NCI-H2081 treated with DMSO at 0.1 percent for 48 hours (cell line): Measurements from ENCODE around the gene IL10.

Experiments
- DNase-seq: peaks from one replicate; lab custom pipeline; 2025; lab: John Stamatoyannopoulos, UW

IL10 gene

DNA sequence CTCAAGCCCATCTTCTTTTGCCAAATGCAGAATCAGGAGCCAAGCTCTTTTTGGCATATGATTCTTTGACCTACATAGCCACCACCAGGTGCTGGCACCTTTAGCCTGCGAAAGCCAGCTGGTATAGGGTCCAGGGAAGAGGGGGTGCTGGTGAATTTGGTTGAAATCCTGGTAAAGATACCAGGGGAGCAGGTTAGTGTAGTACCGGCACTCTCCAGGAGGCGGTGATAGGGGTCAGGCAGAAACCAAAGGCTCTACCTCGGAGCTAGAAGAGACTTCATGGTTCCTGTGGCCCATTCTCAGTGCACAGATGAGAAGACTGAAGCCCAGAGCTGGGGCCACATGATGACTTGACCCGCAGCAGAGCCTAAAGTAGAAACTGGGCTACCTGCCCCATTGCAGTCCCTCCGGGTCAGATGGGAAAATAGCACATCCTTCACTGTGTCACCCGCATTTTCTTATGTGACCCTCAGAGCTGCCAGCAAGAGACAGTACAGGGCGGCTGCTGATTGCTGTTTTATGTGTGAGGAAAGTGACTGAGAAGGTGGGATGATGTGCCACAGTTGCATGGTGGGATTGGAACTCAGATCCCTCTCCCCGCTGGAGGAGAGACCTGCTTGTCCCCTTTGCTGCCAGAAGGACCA lies 37.7 kb downstream of the IL10 start:
- no peak for DNase-seq

DNA sequence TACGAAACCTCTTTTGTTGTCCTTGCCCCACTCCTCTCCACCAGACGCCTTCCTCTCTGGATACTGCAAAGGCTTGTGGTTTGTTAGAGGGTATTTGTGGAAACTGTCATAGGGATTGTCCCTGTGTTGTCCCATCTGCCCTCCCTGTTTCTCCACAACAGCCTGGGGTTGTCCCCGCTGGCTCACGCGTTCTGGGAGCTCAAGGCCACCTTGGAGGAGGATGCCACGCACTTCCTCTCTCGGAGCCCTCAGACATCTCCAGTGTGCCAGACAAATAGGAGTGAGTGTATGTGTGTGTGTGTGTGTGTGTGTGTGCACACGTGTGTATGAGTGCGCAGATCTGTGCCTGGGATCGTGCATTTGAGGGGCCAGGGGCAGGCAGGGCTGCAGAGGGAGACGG lies 39.3 kb downstream of the IL10 start:
- DNase-seq: no peak

DNA sequence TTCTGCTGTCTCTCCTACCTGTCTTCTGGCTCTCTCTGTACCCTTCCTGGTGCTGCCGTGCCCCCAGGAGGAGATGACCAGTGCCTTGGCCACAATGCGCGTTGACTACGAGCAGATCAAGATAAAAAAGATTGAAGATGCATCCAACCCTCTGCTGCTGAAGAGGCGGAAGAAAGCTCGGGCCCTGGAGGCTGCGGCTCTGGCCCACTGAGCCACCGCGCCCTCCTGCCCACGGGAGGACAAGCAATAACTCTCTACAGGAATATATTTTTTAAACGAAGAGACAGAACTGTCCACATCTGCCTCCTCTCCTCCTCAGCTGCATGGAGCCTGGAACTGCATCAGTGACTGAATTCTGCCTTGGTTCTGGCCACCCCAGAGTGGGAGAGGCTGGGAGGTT lies 39.8 kb downstream of the IL10 start:
- DNase-seq: no peak

DNA sequence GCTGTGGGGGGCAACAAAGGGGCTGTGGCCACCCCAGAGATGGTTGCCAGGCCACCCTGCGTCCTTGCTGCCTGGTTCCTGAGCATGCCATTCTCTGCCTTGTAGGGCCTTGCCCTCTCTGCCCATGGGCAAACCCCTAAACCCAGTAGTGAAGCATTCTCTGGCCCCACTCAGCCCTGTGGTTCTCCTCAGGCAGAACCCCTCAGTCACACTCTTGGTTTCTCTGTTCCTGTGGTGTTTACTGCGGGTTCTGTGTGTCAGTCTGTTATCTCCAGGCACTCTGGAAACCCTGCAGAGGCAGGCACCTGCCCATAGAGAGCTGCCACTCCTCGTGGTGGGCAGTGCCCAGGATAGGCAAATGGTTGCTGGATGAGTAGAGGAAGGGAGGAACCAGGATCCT lies 42.8 kb downstream of the IL10 start:
- DNase-seq: no peak

DNA sequence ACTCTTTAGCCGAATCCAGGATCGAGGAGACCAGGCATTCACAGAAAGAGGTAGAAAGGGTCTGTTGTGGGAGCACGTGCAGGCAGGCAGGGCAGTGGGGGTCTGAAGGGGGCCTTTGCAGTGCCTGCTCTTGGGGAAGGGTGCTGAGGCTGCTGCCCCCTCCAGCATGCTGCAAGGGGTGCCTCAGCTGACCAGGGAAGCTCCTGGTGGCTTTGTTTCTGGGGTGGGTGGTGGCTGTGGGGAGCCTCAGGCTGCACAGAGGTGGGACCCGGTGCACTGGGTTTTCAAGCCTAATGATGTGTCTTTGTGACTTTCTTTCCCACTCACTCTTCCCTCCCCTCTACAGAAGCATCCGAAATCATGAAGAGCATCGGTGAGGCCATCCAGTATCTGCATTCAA lies 43.2 kb downstream of the IL10 start:
- DNase-seq: no peak

DNA sequence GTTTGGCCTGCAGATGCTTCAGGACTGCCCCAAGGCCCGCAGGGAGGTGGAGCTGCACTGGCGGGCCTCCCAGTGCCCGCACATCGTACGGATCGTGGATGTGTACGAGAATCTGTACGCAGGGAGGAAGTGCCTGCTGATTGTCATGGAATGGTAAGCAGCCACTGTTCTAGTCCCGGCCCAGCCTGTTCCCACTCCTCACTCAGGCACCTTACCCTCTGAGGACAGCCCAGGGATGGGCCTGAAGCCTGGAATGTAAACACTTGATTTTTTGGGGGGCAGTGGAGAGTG lies 43.7 kb downstream of the IL10 start:
- DNase-seq: no peak

DNA sequence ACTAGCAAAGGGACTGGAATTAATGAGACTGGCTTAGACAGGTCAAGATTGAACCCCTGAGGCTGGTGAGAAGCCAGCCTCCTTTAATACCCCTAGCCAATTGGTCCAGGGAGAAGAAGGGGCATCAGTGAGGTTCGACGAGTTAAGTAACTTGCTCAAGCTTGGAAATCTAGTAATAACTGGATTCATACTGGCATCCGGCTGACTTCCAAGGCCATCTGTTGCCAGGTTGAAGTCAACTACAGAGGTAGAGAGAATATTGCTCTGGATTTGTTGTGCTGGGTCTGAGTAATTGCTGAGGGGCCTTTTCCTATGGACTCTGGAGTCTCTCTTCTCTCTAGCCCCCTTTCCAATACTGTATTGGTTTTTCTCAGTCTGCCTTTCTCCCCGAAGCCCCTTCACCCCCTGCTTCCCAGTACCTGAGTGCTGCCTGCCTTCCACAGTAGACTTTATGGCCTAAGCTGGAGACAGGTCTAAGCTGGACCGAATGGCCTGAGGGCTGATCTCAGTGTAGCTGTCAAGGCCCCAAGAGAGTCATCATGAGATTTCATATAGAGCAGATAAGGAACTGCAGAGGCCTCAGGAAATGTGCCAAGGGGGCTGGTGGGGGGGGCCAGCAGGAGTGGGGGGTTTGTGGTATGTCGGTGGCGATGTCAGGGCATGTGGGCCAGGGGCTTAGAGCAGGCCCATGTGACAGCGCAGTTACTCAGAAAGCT lies 44.2 kb downstream of the IL10 start:
- no peak for DNase-seq

DNA sequence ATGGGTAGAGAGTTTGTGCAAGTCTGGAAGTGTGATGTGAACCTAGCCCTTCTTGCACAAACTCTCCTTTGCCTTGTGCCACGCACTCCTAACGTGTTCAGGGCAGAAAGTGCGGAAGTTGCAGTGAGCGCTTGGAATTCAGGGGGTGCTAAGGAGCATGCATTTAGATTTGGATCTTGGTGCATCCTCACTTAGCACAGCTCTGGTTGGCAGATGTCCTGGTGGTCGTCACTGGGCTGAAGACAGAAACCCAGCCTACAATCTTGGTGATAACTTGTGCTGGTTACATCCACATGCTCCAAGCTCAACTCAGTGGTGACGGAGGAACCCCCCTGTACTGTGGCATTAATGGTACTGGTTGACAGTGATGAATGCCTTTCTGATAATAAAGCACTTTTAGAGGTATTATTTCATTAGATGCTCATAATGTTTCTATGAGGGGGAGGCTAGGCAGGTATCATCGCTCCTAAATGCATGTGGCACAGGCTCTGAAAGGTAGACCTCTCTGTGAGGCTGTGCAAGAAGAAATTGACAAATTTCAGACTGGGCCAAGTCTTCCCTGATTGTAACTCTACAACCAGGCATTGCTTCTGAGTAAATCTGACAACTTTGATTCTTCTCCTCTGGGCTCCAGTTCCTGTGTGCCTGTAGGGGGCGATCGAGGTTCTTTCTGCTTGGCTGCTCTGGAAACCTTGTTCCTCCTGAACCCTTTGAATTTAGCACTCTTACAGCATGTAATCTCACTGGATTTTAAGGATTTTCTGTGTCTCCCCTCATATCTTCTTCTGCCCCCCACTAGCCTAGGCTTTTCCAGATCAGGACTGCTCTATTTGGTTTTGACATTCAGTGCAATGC lies 47.0 kb downstream of the IL10 start:
- DNase-seq: no peak

DNA sequence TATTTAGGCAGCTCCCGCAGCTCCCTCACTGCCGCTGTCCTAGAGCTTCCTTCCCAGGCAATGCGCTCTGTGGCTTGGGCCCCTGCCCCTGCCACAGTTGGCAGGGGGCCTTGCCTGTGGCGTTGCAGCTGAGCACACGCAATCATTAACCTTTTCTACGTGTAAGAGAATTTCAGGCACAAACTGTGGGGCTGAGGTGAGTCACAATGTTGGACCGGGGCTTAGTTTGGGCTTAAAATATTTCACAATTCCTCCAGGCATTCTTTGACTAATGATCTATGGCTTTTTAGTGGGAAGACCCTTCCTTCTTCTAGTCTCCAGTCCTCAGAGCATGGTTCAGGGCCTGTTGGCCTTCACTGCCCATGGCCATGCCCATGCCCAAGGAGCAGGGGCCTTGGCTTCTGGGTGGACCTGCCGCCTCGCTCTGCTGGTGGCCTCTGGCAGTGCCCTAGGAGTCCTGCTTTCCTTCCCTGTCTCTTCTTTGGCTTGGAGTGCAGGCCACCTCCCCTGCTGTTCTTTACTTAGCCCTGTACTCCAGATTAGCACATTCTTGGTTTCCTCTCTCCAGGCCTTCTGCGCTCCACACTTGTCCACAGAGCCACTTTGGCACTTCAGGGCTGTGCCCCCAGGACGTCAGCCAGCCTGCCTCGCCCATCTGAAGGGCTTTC lies 48.4 kb downstream of the IL10 start:
- no peak for DNase-seq

DNA sequence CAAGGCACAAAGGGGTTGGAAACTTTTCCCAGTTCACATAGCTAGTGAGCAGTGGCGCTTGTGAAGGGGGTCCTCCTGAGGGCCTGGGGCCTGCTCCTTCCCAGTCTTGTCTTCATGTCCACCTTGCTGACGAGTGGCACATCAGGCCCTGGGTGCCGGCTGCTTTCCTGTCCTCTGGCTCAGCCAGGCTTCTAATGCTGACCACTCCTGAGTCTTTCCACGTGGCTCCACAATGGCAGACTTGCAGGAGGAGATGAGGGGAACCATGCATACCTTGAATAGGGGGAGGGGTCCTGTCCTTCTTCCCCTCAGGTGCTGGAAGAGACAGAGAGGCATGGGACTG lies 48.9 kb downstream of the IL10 start:
- DNase-seq: no peak

DNA sequence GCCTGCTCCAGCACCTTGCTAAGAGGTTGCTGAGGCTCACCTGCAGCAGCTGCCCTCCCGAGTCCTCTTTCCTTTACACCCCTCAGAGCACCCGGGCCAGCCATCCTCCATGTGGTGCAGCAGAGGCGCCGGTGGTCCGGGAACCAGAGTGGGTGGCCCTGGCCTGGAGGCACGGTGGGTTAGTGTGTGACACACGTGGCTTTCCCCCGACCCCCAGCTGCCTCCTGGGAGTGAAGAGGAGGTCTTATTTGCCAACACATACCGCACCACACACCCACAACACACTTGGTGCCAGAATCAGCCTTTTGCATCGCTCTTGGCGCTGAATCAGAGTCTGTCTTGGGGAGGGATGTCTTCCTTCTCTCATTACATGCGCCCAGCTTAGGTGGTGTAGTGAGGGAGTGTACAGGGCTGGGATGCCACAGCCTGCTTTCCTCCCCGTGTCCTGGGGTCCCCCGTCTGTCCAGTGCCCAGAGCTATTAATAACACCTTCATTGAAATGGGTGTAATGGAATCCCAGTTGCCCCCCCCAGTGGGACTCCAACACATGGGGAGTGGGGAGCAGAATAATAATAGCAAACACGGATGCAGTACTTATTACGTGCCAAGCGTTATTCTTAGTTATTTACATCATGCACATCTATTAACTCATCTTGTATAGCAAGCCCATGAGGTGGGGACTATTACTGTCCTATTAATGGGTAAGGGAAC lies 49.4 kb downstream of the IL10 start:
- DNase-seq: no peak

DNA sequence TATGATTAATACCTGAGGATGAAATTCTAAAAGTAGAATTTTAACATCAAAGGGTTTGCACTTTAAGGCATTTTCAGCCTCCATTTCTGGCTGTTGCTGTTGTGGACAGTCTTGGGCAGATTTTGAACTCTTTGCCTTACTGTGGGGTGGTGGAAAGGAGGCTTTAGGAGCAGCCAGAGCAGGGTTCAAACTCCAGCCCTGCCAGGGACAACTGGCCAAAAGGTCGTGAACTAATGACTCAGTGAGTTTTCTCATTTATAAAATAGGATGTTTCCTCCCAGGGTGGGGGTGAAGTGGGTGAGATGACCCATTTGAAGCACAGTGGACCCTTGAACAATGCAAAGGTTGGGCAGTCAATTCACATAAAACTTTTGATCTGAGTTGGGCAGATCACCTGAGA lies 50.8 kb downstream of the IL10 start:
- no peak for DNase-seq

DNA sequence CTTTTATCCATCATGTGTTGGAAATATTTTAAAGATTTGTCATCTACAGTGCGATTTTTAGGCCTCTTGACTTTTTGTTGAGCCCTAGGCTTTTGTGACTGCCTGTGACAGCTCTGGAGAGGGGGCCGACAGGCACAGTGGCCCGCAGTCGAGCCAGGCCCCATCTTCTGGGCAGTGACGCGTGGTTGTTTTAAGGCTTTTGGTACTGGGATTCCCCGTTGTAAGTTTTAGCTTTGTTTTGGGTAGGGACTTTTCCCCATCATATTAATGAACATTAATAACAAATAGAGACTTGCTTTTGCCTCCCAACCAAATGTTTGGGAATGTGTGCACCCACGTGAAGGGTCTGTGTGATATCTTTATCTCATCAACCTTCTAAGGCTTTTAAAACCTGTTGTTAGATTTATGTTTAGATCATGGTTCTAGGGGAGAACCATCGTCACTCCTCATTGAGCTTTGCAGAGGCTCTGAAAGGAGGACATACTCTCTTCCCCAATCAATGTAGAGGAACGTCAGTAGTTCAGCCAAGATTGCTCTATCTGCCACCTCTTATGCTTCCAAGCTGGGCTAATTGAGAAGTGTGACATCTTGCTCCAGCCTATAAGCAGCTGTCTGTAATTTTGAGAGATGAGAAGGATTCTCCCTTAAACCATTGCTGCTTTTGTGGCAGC lies 53.0 kb downstream of the IL10 start:
- DNase-seq: no peak

DNA sequence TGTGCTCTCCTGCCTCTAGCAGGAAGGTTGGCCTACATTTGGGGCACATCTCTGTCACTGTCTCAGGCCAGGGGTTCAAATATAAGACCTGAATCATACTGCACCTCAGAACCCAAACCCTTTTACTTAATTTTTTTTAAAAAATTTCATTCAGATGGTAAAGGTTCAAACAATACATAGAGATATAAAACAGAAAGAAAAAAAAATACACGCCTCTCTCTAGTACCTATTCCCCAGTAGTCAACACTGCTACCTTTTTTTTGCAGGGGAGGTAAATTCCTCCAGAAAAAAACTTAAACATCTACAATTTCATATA lies 54.7 kb downstream of the IL10 start:
- no peak for DNase-seq
